CD4-positive, alpha-beta T cell treated with Interleukin-6 for 4 hours (primary cell): ENCODE results near the gene PLB1.
"Not testable (repeated sequence)": the region's sequence is repeated elsewhere in the genome, so short reads cannot be mapped to it uniquely, and the experiment has no call there.

Source experiments
- DNase-seq: peaks from one replicate; pipeline ENCODE4 v3.0.0-alpha.2; 2020; ENCODE audit warnings: mixed read lengths

PLB1 gene

GRCh38 chr2:28469947-28470535 is 25.8 kb upstream of the PLB1 start:
- no peak for DNase-seq

- no peak for DNase-seq
Measured at GRCh38 chr2:28470759-28471158, 25.1 kb upstream of the PLB1 start.

GRCh38 chr2:28471214-28471613 is 24.6 kb upstream of the PLB1 start:
- DNase-seq = no peak

- no peak for DNase-seq
Measured at GRCh38 chr2:28471701-28472236, 24.1 kb upstream of the PLB1 start.

- DNase-seq = not testable (repeated sequence)
Measured at GRCh38 chr2:28472641-28473040, 23.2 kb upstream of the PLB1 start.

GRCh38 chr2:28475088-28475595 is 20.7 kb upstream of the PLB1 start:
- no peak for DNase-seq

- DNase-seq = no peak
Measured at GRCh38 chr2:28477087-28477486, 18.8 kb upstream of the PLB1 start.

- no peak for DNase-seq
Measured at GRCh38 chr2:28477645-28478044, 18.2 kb upstream of the PLB1 start.

- no peak for DNase-seq
Measured at GRCh38 chr2:28480403-28481049, 15.3 kb upstream of the PLB1 start.

GRCh38 chr2:28481905-28482304 is 14.0 kb upstream of the PLB1 start:
- no peak for DNase-seq

GRCh38 chr2:28484835-28485234 is 11.0 kb upstream of the PLB1 start:
- DNase-seq = no peak

GRCh38 chr2:28486526-28486925 is 9.3 kb upstream of the PLB1 start:
- DNase-seq = no peak

GRCh38 chr2:28487258-28487657 is 8.6 kb upstream of the PLB1 start:
- DNase-seq = no peak

GRCh38 chr2:28488083-28488830 is 7.6 kb upstream of the PLB1 start:
- DNase-seq = no peak

- DNase-seq = no peak
Measured at GRCh38 chr2:28488858-28489575, 6.8 kb upstream of the PLB1 start.

GRCh38 chr2:28490558-28490957 is 5.3 kb upstream of the PLB1 start:
- no peak for DNase-seq

GRCh38 chr2:28492282-28492681 is 3.6 kb upstream of the PLB1 start:
- DNase-seq = no peak

- DNase-seq = no peak
Measured at GRCh38 chr2:28493636-28494035, 2.2 kb upstream of the PLB1 start.

- DNase-seq = no peak
Measured at GRCh38 chr2:28496781-28497180, 921 bp downstream of the PLB1 start.

GRCh38 chr2:28497206-28497605 is 1.3 kb downstream of the PLB1 start:
- DNase-seq = no peak

GRCh38 chr2:28499282-28499681 is 3.4 kb downstream of the PLB1 start:
- no peak for DNase-seq

- no peak for DNase-seq
Measured at GRCh38 chr2:28505361-28505760, 9.5 kb downstream of the PLB1 start.
